D721Med (cell line): Measurements from ENCODE around the gene NPTX2.

Experiments
- DNase-seq: peaks from one replicate; pipeline ENCODE4 v3.0.0; 2011; ENCODE audit warnings: low spot score; ENCODE audit not compliant: insufficient read length
- FAIRE-seq: peaks from 2 replicates; lab custom pipeline; 2011; peaks lifted over from hg19 to GRCh38; lab: Jason Lieb, UNC
- CTCF ChIP-seq: IDR thresholded peaks from 2 replicates; pipeline ENCODE4 v1.5.1; 2012; ENCODE audit warnings: mild to moderate bottlenecking, control low read depth; ENCODE audit not compliant: insufficient read depth; ENCODE audit errors: missing control alignments

NPTX2 gene

DNA sequence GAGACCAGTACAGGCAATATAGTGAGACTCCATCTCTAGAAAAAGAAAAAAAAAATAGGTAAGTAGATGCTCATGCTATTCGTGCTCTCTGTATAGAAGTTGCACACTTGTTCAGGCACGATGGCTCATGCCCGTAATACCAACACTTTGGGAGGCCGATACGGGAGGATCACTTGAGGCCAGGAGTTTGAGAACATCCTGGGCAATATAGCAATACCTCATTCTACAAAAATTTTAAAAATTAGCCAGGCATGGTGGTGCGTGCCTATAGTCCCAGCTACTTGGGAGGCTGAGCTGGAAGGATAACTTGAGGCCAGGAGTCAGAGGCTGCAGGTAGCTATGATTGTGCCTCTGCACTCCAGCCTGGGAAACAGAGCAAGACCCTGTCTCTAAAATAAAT is 17.2 kb upstream of the NPTX2 start:
- FAIRE-seq, result no peak
- TF ChIP-seq CTCF, result no peak

GRCh38 chr7:98602755-98603398 is 14.2 kb upstream of the NPTX2 start:
- no peak for DNase-seq
- FAIRE-seq, result no peak
- no peak for TF ChIP-seq CTCF

More for the DNA sequence above, 17.2 kb upstream of the NPTX2 start:
- DNase-seq, result no peak

DNA sequence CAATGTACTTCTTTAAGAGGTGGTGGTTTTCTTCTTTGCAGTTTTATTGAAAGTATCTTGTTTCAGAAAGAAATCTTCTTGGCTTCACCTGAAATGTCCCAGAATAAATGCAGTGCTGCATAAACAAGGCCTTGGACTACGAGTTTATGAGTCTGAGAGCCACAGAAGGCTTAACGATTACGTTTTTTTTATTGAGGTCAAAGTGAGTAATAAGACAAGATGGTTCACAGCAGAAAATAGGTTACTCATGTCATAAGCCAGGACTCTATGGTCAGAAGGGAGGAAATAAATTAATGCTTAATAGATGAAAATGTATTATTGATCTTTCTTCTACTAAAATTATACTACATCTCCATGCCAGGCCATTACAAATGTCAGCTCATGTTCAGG is 13.7 kb upstream of the NPTX2 start:
- no peak for TF ChIP-seq CTCF
- no peak for FAIRE-seq
- DNase-seq, result no peak

DNA sequence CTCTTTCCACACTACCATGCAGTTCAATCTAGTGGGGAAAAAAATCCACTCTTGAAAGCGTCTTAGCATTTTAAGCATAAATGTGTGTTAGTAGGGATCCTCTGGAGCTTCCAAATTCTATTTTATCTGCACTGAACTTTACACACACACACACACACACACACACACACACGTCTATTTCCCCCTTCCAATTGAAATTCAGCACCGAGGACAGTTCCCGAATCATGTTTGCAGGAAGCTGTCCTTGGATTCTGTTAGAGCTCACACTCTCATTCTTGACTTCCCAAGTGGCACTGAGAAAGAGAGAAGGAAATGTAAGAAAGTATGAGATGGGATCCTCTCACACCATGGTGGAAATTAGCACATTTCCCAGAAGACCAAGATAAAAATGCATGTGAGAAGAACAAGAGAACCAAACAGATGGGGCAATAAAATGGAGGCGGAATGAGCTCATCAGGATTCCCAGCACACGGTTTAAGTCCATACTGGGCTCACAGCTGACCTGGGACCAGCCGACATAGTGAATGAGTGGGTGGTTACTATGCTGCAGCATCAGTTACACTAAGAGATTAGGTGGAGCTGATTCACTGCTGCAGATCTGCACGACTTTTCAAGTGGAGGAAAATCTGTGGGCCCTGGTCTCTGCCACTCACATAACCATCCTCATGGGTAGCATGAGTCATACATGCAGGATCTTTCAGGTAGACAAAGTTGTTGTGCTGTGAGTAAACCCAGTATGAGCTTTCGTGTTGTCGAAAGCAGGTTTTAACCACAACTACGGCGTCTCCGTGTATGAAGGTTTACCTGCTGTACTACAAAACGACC is 3.3 kb upstream of the NPTX2 start:
- FAIRE-seq (no peak), DNase-seq (no peak)

GRCh38 chr7:98616381-98617050 is 569 bp upstream of the NPTX2 start:
- FAIRE-seq, result no peak
- no peak for DNase-seq
- TF ChIP-seq CTCF, result no peak

More for the DNA sequence above, 3.3 kb upstream of the NPTX2 start:
- TF ChIP-seq CTCF, result no peak

DNA sequence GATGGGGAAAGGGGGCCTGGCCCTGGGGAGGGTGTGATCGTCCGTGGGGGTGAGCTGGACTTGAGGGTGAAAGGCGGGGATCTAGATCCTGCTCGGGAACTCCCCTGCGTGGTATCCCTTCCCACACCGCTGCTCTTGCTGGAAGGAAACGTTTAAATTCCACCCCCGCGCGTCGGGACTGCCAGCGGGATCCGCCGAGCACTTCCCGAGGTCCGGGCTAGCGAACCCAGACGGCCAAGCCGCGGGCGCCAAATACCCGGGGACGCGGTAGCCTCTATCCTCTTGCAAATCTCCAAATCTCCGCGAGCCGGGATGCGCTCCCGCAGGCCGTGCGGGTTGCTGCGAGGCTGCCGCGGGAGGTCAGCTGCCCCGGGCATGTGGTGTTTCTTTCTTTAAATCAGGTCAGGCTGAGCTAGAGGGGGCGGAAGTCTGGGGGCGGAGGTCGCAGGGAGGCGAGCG is 904 bp downstream of the NPTX2 start:
- FAIRE-seq (no peak), DNase-seq (no peak)
- TF ChIP-seq CTCF, result no peak

DNA sequence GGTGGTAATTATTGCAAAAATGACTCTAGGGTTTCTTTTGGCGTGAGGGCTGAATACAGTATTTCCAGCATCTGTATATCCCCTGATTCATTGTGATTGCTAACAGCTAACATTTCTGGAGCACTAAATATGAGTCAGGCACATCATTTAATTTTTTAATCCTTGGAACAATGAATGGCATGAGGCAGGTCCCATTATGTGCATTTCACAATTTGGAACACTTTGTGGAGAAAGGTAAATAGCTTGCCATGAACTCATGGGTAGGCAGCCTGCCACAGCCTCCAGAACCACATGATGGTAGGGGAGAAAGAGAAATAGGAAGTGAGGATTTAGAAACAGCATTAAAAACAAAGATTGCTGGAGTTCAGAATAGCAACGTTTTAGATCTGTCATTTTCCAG is 1.7 kb downstream of the NPTX2 start:
- TF ChIP-seq CTCF, result no peak
- FAIRE-seq (no peak), DNase-seq (no peak)
